ENCODE results near the gene CSTB.

CSTB gene

GRCh38 chr21:43750339-43751033 lies 25.6 kb downstream of the CSTB start:
- no peak for DNase-seq (ENCODE audit: low read depth in 2 of 2)

GRCh38 chr21:43749651-43750262 lies 26.4 kb downstream of the CSTB start:
- DNase-seq (ENCODE audit: low read depth in 2 of 2): no peak

GRCh38 chr21:43748622-43749021 lies 27.5 kb downstream of the CSTB start:
- DNase-seq (ENCODE audit: low read depth in 2 of 2): no peak

GRCh38 chr21:43745772-43746517 lies 30.2 kb downstream of the CSTB start:
- no peak for DNase-seq (ENCODE audit: low read depth in 2 of 2)

- no peak for DNase-seq (ENCODE audit: low read depth in 2 of 2)
These were observed 31.4 kb downstream of the CSTB start for GRCh38 chr21:43744725-43745124.

GRCh38 chr21:43743947-43744346 lies 32.2 kb downstream of the CSTB start:
- DNase-seq (ENCODE audit: low read depth in 2 of 2): no peak

- DNase-seq (ENCODE audit: low read depth in 2 of 2): no peak
These were observed 34.5 kb downstream of the CSTB start for GRCh38 chr21:43741423-43742096.

GRCh38 chr21:43740497-43741156 lies 35.5 kb downstream of the CSTB start:
- no peak for DNase-seq (ENCODE audit: low read depth in 2 of 2)

GRCh38 chr21:43739621-43740435 lies 36.3 kb downstream of the CSTB start:
- DNase-seq (ENCODE audit: low read depth in 2 of 2): no peak

GRCh38 chr21:43737158-43737950 lies 38.8 kb downstream of the CSTB start:
- DNase-seq (ENCODE audit: low read depth in 2 of 2): no peak

- DNase-seq (ENCODE audit: low read depth in 2 of 2): no peak
These were observed 39.8 kb downstream of the CSTB start for GRCh38 chr21:43736224-43736883.

GRCh38 chr21:43735236-43736091 lies 40.6 kb downstream of the CSTB start:
- DNase-seq (ENCODE audit: low read depth in 2 of 2): no peak

GRCh38 chr21:43734928-43735229 lies 41.2 kb downstream of the CSTB start:
- DNase-seq (ENCODE audit: low read depth in 2 of 2): no peak

GRCh38 chr21:43734131-43734927 lies 41.8 kb downstream of the CSTB start:
- no peak for DNase-seq (ENCODE audit: low read depth in 2 of 2)

- peak in 1 of 2 donors; percentile 52 for DNase-seq (ENCODE audit: low read depth in 2 of 2)
These were observed 42.5 kb downstream of the CSTB start for GRCh38 chr21:43733529-43734071.

- no peak for DNase-seq (ENCODE audit: low read depth in 2 of 2)
These were observed 43.0 kb downstream of the CSTB start for GRCh38 chr21:43733060-43733459.

- no peak for DNase-seq (ENCODE audit: low read depth in 2 of 2)
These were observed 44.0 kb downstream of the CSTB start for GRCh38 chr21:43731891-43732711.

Data from stimulated activated CD8-positive, alpha-beta memory T cell treated with anti-CD3 and anti-CD28 coated beads, Interleukin-15, amount 100 ng/mL, for 48 hours (primary cell).